Tibial nerve (tissue), 4 donors: ENCODE data around the gene SKIL. TPM values are rescaled to one million over a fixed set of nuclear protein-coding genes. Genes with fewer than 3 reads are reported as not detected.

Experiments
- DNase-seq, 2 donors: peaks; one replicate each; pipeline ENCODE4 v3.0.0-alpha.2; 2019; ENCODE audit warnings: low spot score in 2 of 2
- H3K27ac ChIP-seq, 4 donors: fragments of 200-600 bp; sonication (generic) in 3 of 4; one replicate each; pipeline ENCODE4 v1.5.1; 2017 to 2019; ENCODE audit warnings: mild to moderate bottlenecking in 1 of 4
- H3K27me3 ChIP-seq, 2 donors: fragments of 200-600 bp; sonication (generic) in 1 of 2; one replicate each; pipeline versions ENCODE4 v1.5.1 to v1.6.0; 2017 to 2019
- H3K36me3 ChIP-seq, 3 donors: fragments of 200-600 bp; sonication (generic); one replicate each; pipeline ENCODE4 v1.5.1; 2018 to 2019
- H3K4me1 ChIP-seq, 4 donors: fragments of 200-600 bp; sonication (generic) in 3 of 4; one replicate each; pipeline ENCODE4 v1.5.1; 2017 to 2019
- H3K4me3 ChIP-seq, 4 donors: fragments of 200-600 bp; sonication (generic) in 3 of 4; one replicate each; pipeline ENCODE4 v1.5.1; 2017 to 2019; ENCODE audit warnings: mild to moderate bottlenecking in 1 of 4, moderate library complexity in 1 of 4
- H3K9me3 ChIP-seq, 4 donors: fragments of 200-600 bp; sonication (generic) in 3 of 4; one replicate each; pipeline ENCODE4 v1.5.1; 2017 to 2019
- EP300 ChIP-seq, 2 donors: sonication (generic); formaldehyde crosslinking; IDR thresholded peaks; one replicate each; pipeline ENCODE4 v1.6.1; 2017; ENCODE audit warnings: antibody characterized with exemption in 2 of 2, mild to moderate bottlenecking in 1 of 2
- POLR2A ChIP-seq, 2 donors: fragments of 450-650 bp; IDR thresholded peaks; one replicate each; pipeline ENCODE4 v1.6.1; 2017; ENCODE audit warnings: antibody characterized with exemption in 2 of 2, mild to moderate bottlenecking in 2 of 2, moderate library complexity in 2 of 2
- WGBS, 2 donors: methylation state at CpG; one replicate each; pipeline ENCODE4 v1.1.5; 2018; 5-methylcytosine and 5-hydroxymethylcytosine counted together
- total RNA-seq, 4 donors: library from RNA; depleted of rRNA; stranded (reverse); fragments of >200 nt; gene quantifications; one replicate each; pipeline ENCODE4 v1.1.0, GENCODE V29; 2016
- TF ChIP-seq, protein P1 (sequence below), 5 experiments: fragments of 200-600 bp in 3 of 5; fragments of 450-650 bp in 2 of 5; sonication (generic) in 3 of 5; IDR thresholded peaks; one replicate each; pipeline ENCODE4 v1.5.1; 2016 to 2019; ENCODE audit warnings: antibody characterized with exemption in 5 of 5, mild to moderate bottlenecking in 3 of 5, moderate library complexity in 2 of 5

The SKIL gene
- total RNA-seq, 4 donors from 2014 or later: 28.2 to 47.9 (median 43.4) TPM

DNA sequence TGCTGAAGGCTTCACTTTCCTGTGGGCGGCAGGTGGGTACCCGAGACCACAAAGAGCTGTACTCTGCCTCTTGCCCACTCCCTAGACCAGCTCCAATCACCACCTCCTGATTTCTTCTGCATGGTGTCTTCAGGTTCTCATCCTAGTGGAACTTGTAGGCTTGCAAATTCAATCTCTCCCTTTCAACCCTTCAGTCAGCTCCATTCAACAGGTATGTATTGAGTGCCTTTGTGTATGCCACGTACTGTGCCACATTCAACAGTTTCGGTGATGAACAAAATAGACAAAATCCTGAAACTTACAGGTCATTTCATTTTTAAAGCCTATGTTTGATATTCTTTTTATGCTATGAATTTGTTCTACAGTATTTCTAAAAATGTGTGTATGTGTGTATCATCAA, 55.8 kb downstream of the SKIL start:
- H3K36me3 ChIP-seq: no peaks in the 10 kb centered on the region
- H3K9me3 ChIP-seq: no peaks in the 10 kb centered on the region
- 92 to 94% methylated on average over 4 of the region's 4 CpGs for WGBS, 2 donors
- TF ChIP-seq POLR2A (IDR thresholded peaks at IDR 0.05): no peak
- TF ChIP-seq, protein P1, sequence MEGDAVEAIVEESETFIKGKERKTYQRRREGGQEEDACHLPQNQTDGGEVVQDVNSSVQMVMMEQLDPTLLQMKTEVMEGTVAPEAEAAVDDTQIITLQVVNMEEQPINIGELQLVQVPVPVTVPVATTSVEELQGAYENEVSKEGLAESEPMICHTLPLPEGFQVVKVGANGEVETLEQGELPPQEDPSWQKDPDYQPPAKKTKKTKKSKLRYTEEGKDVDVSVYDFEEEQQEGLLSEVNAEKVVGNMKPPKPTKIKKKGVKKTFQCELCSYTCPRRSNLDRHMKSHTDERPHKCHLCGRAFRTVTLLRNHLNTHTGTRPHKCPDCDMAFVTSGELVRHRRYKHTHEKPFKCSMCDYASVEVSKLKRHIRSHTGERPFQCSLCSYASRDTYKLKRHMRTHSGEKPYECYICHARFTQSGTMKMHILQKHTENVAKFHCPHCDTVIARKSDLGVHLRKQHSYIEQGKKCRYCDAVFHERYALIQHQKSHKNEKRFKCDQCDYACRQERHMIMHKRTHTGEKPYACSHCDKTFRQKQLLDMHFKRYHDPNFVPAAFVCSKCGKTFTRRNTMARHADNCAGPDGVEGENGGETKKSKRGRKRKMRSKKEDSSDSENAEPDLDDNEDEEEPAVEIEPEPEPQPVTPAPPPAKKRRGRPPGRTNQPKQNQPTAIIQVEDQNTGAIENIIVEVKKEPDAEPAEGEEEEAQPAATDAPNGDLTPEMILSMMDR (IDR thresholded peaks at IDR 0.05): no peak
- no peak for TF ChIP-seq EP300 (IDR thresholded peaks at IDR 0.05)
- H3K27ac ChIP-seq: no peak overlapping the region
- H3K4me1 ChIP-seq: peaks cover 0 to 10% (median 0%) of the 10 kb centered on the region in 4 donors
- H3K4me3 ChIP-seq: no peak overlapping the region
- no peak for DNase-seq
- H3K27me3 ChIP-seq: no peaks in the 10 kb centered on the region

DNA sequence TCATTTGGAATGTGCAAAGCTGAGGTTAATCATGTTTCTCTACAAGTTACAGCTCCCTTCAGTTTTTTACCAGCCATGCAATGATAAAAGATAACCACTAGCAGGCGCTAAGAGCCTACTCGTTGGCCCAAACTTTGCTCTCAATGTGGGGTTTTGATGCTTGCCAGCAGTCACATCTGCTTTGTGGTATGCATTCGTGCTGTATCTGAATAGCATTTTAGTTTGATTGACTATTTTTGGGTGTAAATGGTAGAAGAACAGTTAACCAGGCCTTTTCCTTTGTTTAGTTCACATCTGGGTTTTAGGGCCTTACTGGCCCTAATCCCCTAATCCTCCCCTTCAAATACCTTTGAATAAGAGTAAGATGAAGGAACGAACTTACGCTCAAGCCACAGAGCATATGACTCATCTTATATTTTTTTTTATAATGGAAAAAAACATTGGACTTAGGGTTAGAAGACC, 56.7 kb downstream of the SKIL start:
- H3K4me3 ChIP-seq: no peak overlapping the region
- 31 to 33% methylated on average over 5 of the region's 5 CpGs for WGBS, 2 donors
- H3K36me3 ChIP-seq: no peaks in the 10 kb centered on the region
- peaks cover 0 to 20% (median 3%) of the 10 kb centered on the region in 4 donors for H3K4me1 ChIP-seq
- H3K9me3 ChIP-seq: no peaks in the 10 kb centered on the region
- TF ChIP-seq EP300 (IDR thresholded peaks at IDR 0.05): peak in 1 of 2 donors; percentile 18
- TF ChIP-seq, protein P1 (IDR thresholded peaks at IDR 0.05): peak; percentile 86 to 91 (median 88)
- TF ChIP-seq POLR2A (IDR thresholded peaks at IDR 0.05): no peak
- peak in 1 of 2 donors; percentile 28 for DNase-seq
- no peak overlapping the region for H3K27ac ChIP-seq
- no peaks in the 10 kb centered on the region for H3K27me3 ChIP-seq

DNA sequence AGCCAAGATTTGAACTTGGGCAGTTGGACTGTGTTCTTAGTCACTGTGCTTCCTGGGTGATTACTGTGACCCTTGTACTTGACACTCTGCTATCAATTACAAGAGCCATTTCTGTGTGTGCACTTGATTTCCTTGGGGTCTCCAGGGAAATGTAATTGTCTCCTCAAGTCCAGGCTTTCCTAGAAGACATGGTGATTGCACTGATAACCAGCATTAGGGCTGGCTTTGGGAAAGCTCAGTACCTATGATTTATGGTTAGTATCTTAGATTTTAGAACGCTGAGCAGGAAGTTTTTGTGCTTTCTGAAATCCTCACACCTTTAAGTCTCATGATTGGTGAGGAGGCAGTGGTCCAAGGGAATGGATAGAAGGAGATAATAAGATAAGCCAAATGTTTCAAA, 59.6 kb downstream of the SKIL start:
- 83 to 92% methylated on average over 1 of the region's 1 CpG for WGBS, 2 donors
- TF ChIP-seq, protein P1 (IDR thresholded peaks at IDR 0.05): no peak
- TF ChIP-seq EP300 (IDR thresholded peaks at IDR 0.05) (no peak), POLR2A (IDR thresholded peaks at IDR 0.05) (no peak)
- H3K9me3 ChIP-seq: no peaks in the 10 kb centered on the region
- no peak for DNase-seq
- H3K27me3 ChIP-seq: no peaks in the 10 kb centered on the region
- no peak overlapping the region for H3K27ac ChIP-seq
- H3K4me1 ChIP-seq: peaks cover 0 to 40% (median 3%) of the 10 kb centered on the region in 4 donors
- H3K36me3 ChIP-seq: no peaks in the 10 kb centered on the region
- H3K4me3 ChIP-seq: no peak overlapping the region

DNA sequence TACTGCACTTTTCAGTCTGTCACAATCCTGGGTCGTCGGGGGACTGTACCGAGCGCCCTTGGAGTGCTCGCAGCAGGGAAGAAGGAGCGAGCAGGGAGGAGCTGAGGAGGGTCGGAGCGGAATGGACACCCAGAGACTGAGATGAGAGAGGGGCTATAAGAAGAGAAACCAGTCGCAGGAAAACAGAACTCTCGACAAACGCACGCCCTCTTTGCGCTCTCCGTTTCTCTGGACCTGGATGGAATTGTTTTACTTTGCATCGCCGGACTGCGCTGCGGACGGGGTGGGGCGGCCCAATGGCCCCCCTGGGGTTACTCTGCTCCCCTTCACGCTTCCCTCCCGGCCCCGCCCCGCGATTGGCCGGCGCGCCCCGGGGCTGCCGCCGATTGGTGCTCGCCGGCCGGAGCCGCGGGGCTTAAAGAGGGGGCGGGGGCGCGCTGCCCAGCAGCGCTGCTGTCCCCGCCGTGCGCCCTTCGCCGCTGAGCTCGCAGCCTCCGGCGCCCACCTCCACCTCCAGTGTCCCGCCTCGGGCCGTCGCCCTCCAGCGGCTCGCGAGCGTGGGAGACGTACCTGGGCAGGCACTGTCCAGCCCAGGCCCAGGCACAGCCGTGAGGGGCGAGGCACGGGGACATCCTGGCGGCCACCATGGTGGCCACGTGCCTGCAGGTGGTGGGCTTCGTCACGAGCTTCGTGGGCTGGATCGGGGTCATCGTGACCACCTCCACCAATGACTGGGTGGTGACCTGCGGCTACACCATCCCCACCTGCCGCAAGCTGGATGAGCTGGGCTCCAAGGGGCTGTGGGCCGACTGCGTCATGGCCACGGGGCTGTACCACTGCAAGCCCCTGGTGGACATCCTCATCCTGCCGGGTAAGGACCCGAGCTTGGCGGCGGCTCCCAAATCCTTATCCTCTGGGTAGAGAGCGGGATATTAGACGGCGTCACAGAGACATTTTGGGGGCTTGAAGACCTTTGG, 61.2 kb downstream of the SKIL start, which contains the start of gene CLDN11:
TSS of gene CLDN11 (plus strand) at position 447 of the 977 bp plus-strand sequence. CDS start at position 646, 199 bp downstream.
- no peaks in the 10 kb centered on the region for H3K36me3 ChIP-seq
- H3K9me3 ChIP-seq: no peaks in the 10 kb centered on the region
- peak within 1 kb of the TSS; percentile 60 to 94 (median 87) for H3K27ac ChIP-seq
- DNase-seq: peak in 1 of 2 donors; percentile 41
- TF ChIP-seq EP300 (IDR thresholded peaks at IDR 0.05) (peak in 1 of 2 donors; percentile 73), POLR2A (IDR thresholded peaks at IDR 0.05) (peak; percentile 32 to 64)
- TF ChIP-seq, protein P1 (IDR thresholded peaks at IDR 0.05): peak in 1 of 5 experiments; percentile 34
- peak within 1 kb of the TSS; percentile 42 to 77 (median 60) for H3K4me3 ChIP-seq
- no peaks in the 10 kb centered on the region for H3K27me3 ChIP-seq
- WGBS, 2 donors: 4% methylated on average over 38 to 60 of the region's 79 CpGs
- H3K4me1 ChIP-seq: peaks cover 0 to 46% (median 3%) of the 10 kb centered on the region in 4 donors
